Mucosa of stomach (tissue), 1 donor: ENCODE results near the gene COMTD1.
"Not testable (repeated sequence)": the region's sequence is repeated elsewhere in the genome, so short reads cannot be mapped to it uniquely, and the experiment has no call there.

Experiments
- H3K27me3 ChIP-seq: one replicate; pipeline ENCODE4 v1.7.0; 2013; ENCODE audit warnings: mild to moderate bottlenecking, low read length; ENCODE audit not compliant: control insufficient read depth, insufficient read depth
- H3K36me3 ChIP-seq: one replicate; pipeline ENCODE4 v1.7.0; 2013; ENCODE audit warnings: low read length; ENCODE audit not compliant: control insufficient read depth, insufficient read depth
- H3K4me1 ChIP-seq: one replicate; pipeline ENCODE4 v1.7.0; 2013; ENCODE audit warnings: mild to moderate bottlenecking, low read length; ENCODE audit not compliant: control insufficient read depth, insufficient read depth
- H3K4me3 ChIP-seq: one replicate; pipeline ENCODE4 v1.7.0; 2013; ENCODE audit warnings: low read length
- H3K9ac ChIP-seq: one replicate; pipeline ENCODE4 v1.7.0; 2013; ENCODE audit warnings: mild to moderate bottlenecking, low read length, moderate library complexity
- H3K9me3 ChIP-seq: one replicate; pipeline ENCODE4 v1.7.0; 2013; ENCODE audit warnings: mild to moderate bottlenecking, low read length, moderate library complexity; ENCODE audit not compliant: control insufficient read depth
- donor health status: Pancreatic carcinoma.

The COMTD1 gene

GRCh38 chr10:75228834-75229233 is 6.9 kb downstream of the COMTD1 start:
- Histone ChIP-seq H3K9me3 (no peaks in the 10 kb centered on the region), H3K36me3 (peaks cover 8% of the 10 kb centered on the region), H3K4me1 (peaks cover 38% of the 10 kb centered on the region), H3K9ac (no peak overlapping the region), H3K27me3 (no peaks in the 10 kb centered on the region), H3K4me3 (no peak overlapping the region)

DNA sequence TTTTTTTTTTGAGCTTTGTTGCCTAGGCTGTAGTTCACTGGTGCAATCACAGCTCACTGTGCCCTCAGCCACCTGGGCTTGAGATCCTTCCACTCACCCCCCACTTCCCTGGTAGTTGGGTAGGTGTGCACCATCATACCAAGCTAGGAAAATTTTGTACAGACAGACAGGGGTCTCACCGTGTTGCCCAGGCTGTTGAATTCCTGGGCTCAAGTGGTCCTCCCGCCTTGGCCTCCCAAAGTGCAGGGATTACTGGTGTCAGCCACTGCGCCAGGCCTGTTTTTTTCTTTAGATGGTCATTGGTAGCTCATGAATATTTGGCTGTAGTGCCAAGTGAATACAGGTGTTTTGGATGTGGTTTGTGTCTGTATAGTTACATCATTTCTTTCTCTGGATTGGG is 7.5 kb downstream of the COMTD1 start:
- H3K9ac ChIP-seq: no peak overlapping the region
- peaks cover 38% of the 10 kb centered on the region for H3K4me1 ChIP-seq
- no peaks in the 10 kb centered on the region for H3K9me3 ChIP-seq
- no peaks in the 10 kb centered on the region for H3K27me3 ChIP-seq
- peaks cover 6% of the 10 kb centered on the region for H3K36me3 ChIP-seq
- H3K4me3 ChIP-seq: no peak overlapping the region

DNA sequence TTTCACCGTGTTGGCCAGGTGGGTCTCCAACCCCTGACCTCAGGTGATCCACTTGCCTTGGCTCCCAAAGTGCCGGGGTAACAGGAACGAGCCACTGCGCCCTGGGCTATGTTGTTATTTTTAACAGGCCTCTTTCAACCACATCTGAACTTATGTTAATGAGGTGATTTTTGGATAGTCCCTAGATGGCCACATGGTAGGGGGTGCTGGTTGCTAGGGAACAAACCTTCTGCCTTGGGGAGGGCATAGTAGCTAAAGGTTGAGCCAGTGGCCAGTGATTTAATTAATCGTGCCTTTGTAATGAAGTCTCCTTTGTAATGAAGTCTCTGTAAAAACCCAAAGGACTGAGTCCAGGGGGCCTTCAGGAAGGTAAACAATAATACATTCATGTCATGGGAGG is 9.1 kb downstream of the COMTD1 start:
- no peaks in the 10 kb centered on the region for H3K36me3 ChIP-seq

GRCh38 chr10:75226095-75226494 is 9.7 kb downstream of the COMTD1 start:
- H3K36me3 ChIP-seq: no peaks in the 10 kb centered on the region
- H3K4me1 ChIP-seq: peaks cover 39% of the 10 kb centered on the region

More for the DNA sequence above, 9.1 kb downstream of the COMTD1 start:
- Histone ChIP-seq H3K9me3 (no peaks in the 10 kb centered on the region), H3K27me3 (no peaks in the 10 kb centered on the region), H3K4me3 (no peak overlapping the region), H3K9ac (no peak overlapping the region), H3K4me1 (peaks cover 39% of the 10 kb centered on the region)

GRCh38 chr10:75223507-75223906 is 12.2 kb downstream of the COMTD1 start:
- peaks cover 39% of the 10 kb centered on the region for H3K4me1 ChIP-seq
- H3K27me3 ChIP-seq: no peaks in the 10 kb centered on the region
- H3K4me3 ChIP-seq: no peak overlapping the region
- no peaks in the 10 kb centered on the region for H3K36me3 ChIP-seq
- no peaks in the 10 kb centered on the region for H3K9me3 ChIP-seq
- H3K9ac ChIP-seq: peak overlapping the region; percentile 9

More at GRCh38 chr10:75226095-75226494, 9.7 kb downstream of the COMTD1 start:
- no peak overlapping the region for H3K4me3 ChIP-seq
- H3K9ac ChIP-seq: no peak overlapping the region
- no peaks in the 10 kb centered on the region for H3K9me3 ChIP-seq
- H3K27me3 ChIP-seq: no peaks in the 10 kb centered on the region

DNA sequence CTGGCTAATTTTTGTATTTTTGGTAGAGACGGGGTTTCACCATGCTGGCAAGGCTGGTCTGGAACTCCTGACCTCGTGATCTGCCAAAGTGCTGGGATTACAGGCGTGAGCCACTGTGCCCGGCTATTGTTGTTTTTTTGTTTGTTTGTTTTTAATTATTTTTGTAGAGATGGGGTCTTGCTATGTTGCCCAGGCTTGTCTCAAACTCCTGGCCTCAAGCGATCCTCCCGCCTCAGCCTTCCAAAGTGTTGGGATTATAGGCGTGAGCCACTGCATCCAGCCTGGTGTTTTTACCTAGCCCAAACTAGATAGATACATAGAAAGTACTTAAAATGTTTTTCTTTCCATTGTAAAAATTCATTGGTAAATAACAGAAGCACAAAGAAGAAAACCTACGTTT is 14.3 kb downstream of the COMTD1 start:
- not testable (repeated sequence) for H3K36me3 ChIP-seq, H3K9me3 ChIP-seq
- peaks cover 35% of the 10 kb centered on the region for H3K4me1 ChIP-seq

DNA sequence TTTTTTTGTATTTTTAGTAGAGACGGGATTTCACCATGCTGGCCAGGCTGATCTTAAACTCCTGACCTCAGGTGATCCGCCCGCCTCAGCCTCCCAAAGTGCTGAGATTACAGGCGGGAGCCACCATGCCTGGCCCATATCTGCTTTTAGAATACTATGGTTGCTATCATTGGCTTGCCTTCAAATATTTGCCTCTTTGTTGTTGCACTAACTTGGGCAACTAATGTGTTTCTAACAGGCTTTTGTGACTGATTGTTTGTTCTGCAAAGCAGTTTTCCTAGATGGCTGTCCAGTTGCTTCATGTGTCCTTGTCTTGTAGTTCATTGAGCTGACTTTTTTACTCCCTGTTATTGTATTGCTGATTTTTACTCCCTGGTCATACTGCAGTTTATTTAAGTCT is 15.5 kb downstream of the COMTD1 start:
- no peaks in the 10 kb centered on the region for H3K9me3 ChIP-seq
- H3K9ac ChIP-seq: no peak overlapping the region
- H3K27me3 ChIP-seq: no peaks in the 10 kb centered on the region
- no peak overlapping the region for H3K4me3 ChIP-seq
- H3K36me3 ChIP-seq: no peaks in the 10 kb centered on the region
- H3K4me1 ChIP-seq: peaks cover 27% of the 10 kb centered on the region

More for the DNA sequence above, 14.3 kb downstream of the COMTD1 start:
- H3K4me3 ChIP-seq, H3K27me3 ChIP-seq, H3K9ac ChIP-seq: not testable (repeated sequence)

GRCh38 chr10:75212343-75212742 is 23.4 kb downstream of the COMTD1 start:
- H3K4me1 ChIP-seq: peaks cover 23% of the 10 kb centered on the region
- H3K9me3 ChIP-seq: no peaks in the 10 kb centered on the region
- H3K4me3 ChIP-seq: no peak overlapping the region
- no peaks in the 10 kb centered on the region for H3K36me3 ChIP-seq
- no peak overlapping the region for H3K9ac ChIP-seq
- H3K27me3 ChIP-seq: no peaks in the 10 kb centered on the region

DNA sequence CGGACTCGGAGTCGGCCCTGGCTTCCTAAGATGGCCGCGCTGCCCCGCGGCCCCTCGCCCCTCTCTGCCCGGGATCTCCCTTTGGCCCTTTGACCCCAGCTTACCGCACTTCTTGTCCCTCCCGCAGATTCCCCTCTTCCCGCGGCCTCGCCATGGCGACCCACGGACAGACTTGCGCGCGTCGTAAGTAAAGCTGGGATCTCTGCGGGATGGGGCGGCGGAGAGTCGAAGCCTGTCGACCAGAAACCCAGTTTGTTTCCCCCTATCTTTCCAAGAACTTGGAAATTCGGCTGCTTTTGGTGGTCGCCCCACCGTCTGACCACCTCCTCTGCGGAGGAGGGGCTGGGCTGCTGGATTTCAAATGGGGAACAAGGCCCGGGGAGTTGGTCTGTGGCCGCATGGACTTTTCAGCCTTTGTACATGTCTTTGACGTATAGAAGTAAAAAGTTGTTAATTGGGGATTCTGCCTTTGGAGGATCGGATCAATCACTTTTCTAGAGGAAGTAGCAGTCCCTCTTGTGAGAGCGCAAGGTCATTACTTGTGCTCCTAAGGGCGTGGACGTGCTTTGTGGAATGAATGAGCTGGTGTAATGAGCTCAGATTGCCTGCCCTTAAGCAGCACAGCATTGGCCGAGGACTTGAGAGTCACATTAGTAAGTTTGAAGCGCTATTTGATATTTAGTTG is 24.6 kb downstream of the COMTD1 start:
- Histone ChIP-seq H3K4me3 (peak overlapping the region; percentile 86), H3K36me3 (no peaks in the 10 kb centered on the region), H3K9me3 (no peaks in the 10 kb centered on the region), H3K9ac (peak overlapping the region; percentile 97), H3K27me3 (no peaks in the 10 kb centered on the region), H3K4me1 (peaks cover 15% of the 10 kb centered on the region)

- Histone ChIP-seq H3K9me3 (no peaks in the 10 kb centered on the region), H3K4me3 (peak within 1 kb of the TSS; percentile 86), H3K36me3 (no peaks in the 10 kb centered on the region), H3K27me3 (no peaks in the 10 kb centered on the region), H3K4me1 (peaks cover 15% of the 10 kb centered on the region), H3K9ac (peak within 1 kb of the TSS; percentile 97)
These were observed 25.3 kb downstream of the COMTD1 start, which contains the start of gene VDAC2 for GRCh38 chr10:75210282-75211006. Gene VDAC2 (plus strand): TSS chr10:75210796. CDS start chr10:75211159, 363 bp downstream.

DNA sequence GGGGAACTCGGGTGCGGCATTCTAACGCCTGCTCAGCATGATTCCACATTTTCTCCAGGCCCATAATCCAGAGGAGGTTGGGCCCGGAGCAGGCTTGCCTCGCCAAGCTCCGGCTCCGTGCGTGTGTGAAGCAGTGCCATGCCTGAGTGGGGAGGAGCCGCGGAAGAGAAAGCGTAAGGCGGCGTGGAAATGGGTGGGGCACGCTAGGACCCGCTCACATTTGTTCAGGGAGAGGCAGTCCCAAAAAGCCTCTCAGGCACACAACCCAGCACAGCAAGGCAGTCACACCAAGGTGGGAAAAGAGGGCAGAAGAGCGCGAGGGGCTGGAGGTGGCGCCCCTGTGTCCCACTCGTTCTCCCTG is 25.9 kb downstream of the COMTD1 start:
- Histone ChIP-seq H3K4me3 (peak overlapping the region; percentile 86), H3K36me3 (no peaks in the 10 kb centered on the region), H3K4me1 (peaks cover 19% of the 10 kb centered on the region), H3K27me3 (no peaks in the 10 kb centered on the region), H3K9ac (peak overlapping the region; percentile 97), H3K9me3 (no peaks in the 10 kb centered on the region)

- peak overlapping the region; percentile 86 for H3K4me3 ChIP-seq
- no peaks in the 10 kb centered on the region for H3K9me3 ChIP-seq
- H3K27me3 ChIP-seq: no peaks in the 10 kb centered on the region
- H3K9ac ChIP-seq: peak overlapping the region; percentile 97
- peaks cover 25% of the 10 kb centered on the region for H3K4me1 ChIP-seq
- H3K36me3 ChIP-seq: no peaks in the 10 kb centered on the region
These were observed 26.5 kb downstream of the COMTD1 start for GRCh38 chr10:75209086-75209920.
